Measurements from ENCODE around the gene PIP5K1A. TPM values are rescaled to one million over a fixed set of nuclear protein-coding genes. Genes with fewer than 3 reads are reported as not detected.
A peak's percentile ranks its signal among the peaks of the same experiment; 100 is the strongest.

The PIP5K1A gene
- total and polyA plus RNA-seq, 2 experiments from 2014 or later = 21.6 to 91.3 TPM

GRCh38 chr1:151235235-151235634 lies 36.9 kb downstream of the PIP5K1A start:
- TF ChIP-seq CTCF (IDR thresholded peaks at IDR 0.05; ENCODE audit: low read depth, low read length) = no peak
- Histone ChIP-seq H3K9me3 (ENCODE audit: low read depth) (no peaks in the 10 kb centered on the region), H3K27me3 (no peaks in the 10 kb centered on the region), H3K27ac (no peak overlapping the region), H3K4me3 (no peak overlapping the region), H3K4me1 (ENCODE audit: low read depth) (no peaks in the 10 kb centered on the region), H3K36me3 (peaks cover 76% of the 10 kb centered on the region)
- DNase-seq (ENCODE audit: low read depth in 1 of 2, low spot score in 1 of 2) = no peak

- no peak for TF ChIP-seq CTCF (IDR thresholded peaks at IDR 0.05; ENCODE audit: low read depth, low read length)
- Histone ChIP-seq H3K4me1 (ENCODE audit: low read depth) (no peaks in the 10 kb centered on the region), H3K27me3 (no peaks in the 10 kb centered on the region), H3K9me3 (ENCODE audit: low read depth) (no peaks in the 10 kb centered on the region), H3K27ac (no peak overlapping the region), H3K4me3 (no peak overlapping the region), H3K36me3 (peaks cover 77% of the 10 kb centered on the region)
- DNase-seq (ENCODE audit: low read depth in 1 of 2, low spot score in 1 of 2) = no peak
These were observed 39.5 kb downstream of the PIP5K1A start for GRCh38 chr1:151237678-151238466.

GRCh38 chr1:151238467-151238739 lies 40.1 kb downstream of the PIP5K1A start:
- Histone ChIP-seq H3K4me3 (no peak overlapping the region), H3K4me1 (ENCODE audit: low read depth) (no peaks in the 10 kb centered on the region), H3K9me3 (ENCODE audit: low read depth) (no peaks in the 10 kb centered on the region), H3K27me3 (no peaks in the 10 kb centered on the region), H3K27ac (no peak overlapping the region), H3K36me3 (peaks cover 82% of the 10 kb centered on the region)
- DNase-seq (ENCODE audit: low read depth in 1 of 2, low spot score in 1 of 2) = peak in 1 of 2 donors; percentile 66
- TF ChIP-seq CTCF (IDR thresholded peaks at IDR 0.05; ENCODE audit: low read depth, low read length) = no peak

- Histone ChIP-seq H3K4me3 (no peak overlapping the region), H3K27ac (no peak overlapping the region), H3K36me3 (peaks cover 77% of the 10 kb centered on the region), H3K4me1 (ENCODE audit: low read depth) (no peaks in the 10 kb centered on the region), H3K27me3 (no peaks in the 10 kb centered on the region), H3K9me3 (ENCODE audit: low read depth) (no peaks in the 10 kb centered on the region)
- DNase-seq (ENCODE audit: low read depth in 1 of 2, low spot score in 1 of 2) = no peak
- no peak for TF ChIP-seq CTCF (IDR thresholded peaks at IDR 0.05; ENCODE audit: low read depth, low read length)
These were observed 44.1 kb downstream of the PIP5K1A start for GRCh38 chr1:151242442-151242841.

GRCh38 chr1:151243683-151244216 lies 45.4 kb downstream of the PIP5K1A start:
- Histone ChIP-seq H3K36me3 (peaks cover 76% of the 10 kb centered on the region), H3K27me3 (no peaks in the 10 kb centered on the region), H3K9me3 (ENCODE audit: low read depth) (no peaks in the 10 kb centered on the region), H3K27ac (no peak overlapping the region), H3K4me1 (ENCODE audit: low read depth) (no peaks in the 10 kb centered on the region), H3K4me3 (no peak overlapping the region)
- no peak for DNase-seq (ENCODE audit: low read depth in 1 of 2, low spot score in 1 of 2)
- no peak for TF ChIP-seq CTCF (IDR thresholded peaks at IDR 0.05; ENCODE audit: low read depth, low read length)
